GM10266 (cell line): ENCODE data around the gene GRK3.

Experiments
- DNase-seq: peaks from one replicate; pipeline ENCODE4 v3.0.0; 2012; ENCODE audit errors: extremely low spot score
- CTCF ChIP-seq: IDR thresholded peaks from 2 replicates; pipeline ENCODE4 v1.5.1; 2012; ENCODE audit warnings: mild to moderate bottlenecking, low read depth; ENCODE audit not compliant: control insufficient read depth, insufficient read depth; ENCODE audit errors: missing control alignments

GRK3 gene

GRCh38 chr22:25741692-25742626, 177.5 kb downstream of the GRK3 start, which contains the start of gene MYO18B:
Gene MYO18B (plus strand): TSS chr22:25742188. CDS start chr22:25761093, 18,905 bp downstream.
- TF ChIP-seq CTCF, result no peak
- DNase-seq, result no peak

- no peak for TF ChIP-seq CTCF
- DNase-seq, result no peak
These were observed 178.6 kb downstream of the GRK3 start for GRCh38 chr22:25742918-25743708.

GRCh38 chr22:25744694-25745093, 180.2 kb downstream of the GRK3 start:
- no peak for DNase-seq
- TF ChIP-seq CTCF, result no peak

GRCh38 chr22:25745341-25746011, 181.0 kb downstream of the GRK3 start:
- TF ChIP-seq CTCF, result no peak
- DNase-seq, result no peak

GRCh38 chr22:25746012-25746373, 181.5 kb downstream of the GRK3 start:
- no peak for TF ChIP-seq CTCF
- no peak for DNase-seq

- no peak for DNase-seq
- TF ChIP-seq CTCF, result no peak
These were observed 182.9 kb downstream of the GRK3 start for GRCh38 chr22:25747245-25747944.
